Breast epithelium (tissue), 4 donors: Measurements from ENCODE around the gene PDE6A. TPM values are rescaled to one million over a fixed set of nuclear protein-coding genes. Genes with fewer than 3 reads are reported as not detected.

ENCODE experiments used
- DNase-seq, 2 donors: peaks; one replicate each; pipeline ENCODE4 v3.0.0-alpha.2; 2019; ENCODE audit warnings: low spot score in 2 of 2
- H3K27ac ChIP-seq, 2 donors: fragments of 200-600 bp; sonication (generic) in 1 of 2; one replicate each; pipeline ENCODE4 v1.5.1; 2016 to 2019; ENCODE audit warnings: mild to moderate bottlenecking in 1 of 2
- H3K27me3 ChIP-seq, 2 donors: fragments of 200-600 bp; sonication (generic) in 1 of 2; one replicate each; pipeline versions ENCODE4 v1.5.1 to v1.6.0; 2017 to 2019; ENCODE audit warnings: control low read depth in 1 of 2, mild to moderate bottlenecking in 1 of 2
- H3K36me3 ChIP-seq: fragments of 200-600 bp; one replicate; pipeline ENCODE4 v1.5.1; 2019
- H3K4me1 ChIP-seq, 2 donors: fragments of 200-600 bp; sonication (generic); one replicate each; pipeline ENCODE4 v1.5.1; 2016 to 2019; ENCODE audit warnings: control low read depth in 1 of 2
- H3K4me3 ChIP-seq, 3 donors: fragments of 200-600 bp; sonication (generic); 1 replicate in 2 of 3; 2 replicates in 1 of 3; pipeline ENCODE4 v1.5.1; 2016 to 2019; ENCODE audit warnings: mild to moderate bottlenecking in 3 of 3, moderate library complexity in 2 of 3
- H3K9me3 ChIP-seq, 2 donors: fragments of 200-600 bp; sonication (generic) in 1 of 2; one replicate each; pipeline ENCODE4 v1.5.1; 2016 to 2019; ENCODE audit warnings: control low read depth in 1 of 2
- CTCF ChIP-seq, 3 donors: fragments of 450-650 bp; IDR thresholded peaks; one replicate each; pipeline ENCODE4 v1.5.1; 2016 to 2017; ENCODE audit warnings: antibody characterized with exemption in 3 of 3, mild to moderate bottlenecking in 3 of 3, moderate library complexity in 3 of 3
- POLR2A ChIP-seq: fragments of 450-650 bp; IDR thresholded peaks from one replicate; pipeline ENCODE4 v1.6.1; 2016; ENCODE audit warnings: antibody characterized with exemption, mild to moderate bottlenecking, moderate library complexity
- POLR2AphosphoS5 ChIP-seq, 3 donors: sonication (generic); formaldehyde crosslinking; IDR thresholded peaks; one replicate each; pipeline ENCODE4 v1.6.1; 2017; ENCODE audit warnings: antibody characterized with exemption in 3 of 3
- intact Hi-C: fragments of 100-400 bp; cut with DNase I; formaldehyde crosslinking; loops from one replicate; pipeline ENCODE4 v1.15.1; 2023; ENCODE audit warnings: low total_unique reads
- total RNA-seq, 3 donors: library from RNA; depleted of rRNA; stranded (reverse); fragments of >200 nt; gene quantifications; one replicate each; pipeline ENCODE4 v1.1.0, GENCODE V29; 2016

PDE6A gene
- total RNA-seq, 3 donors from 2014 or later = under 0.01 to 0.15 TPM; not detected in 1

- TF ChIP-seq POLR2A (no peak), CTCF (IDR thresholded peaks at IDR 0.05) (no peak), POLR2AphosphoS5 (IDR thresholded peaks at IDR 0.05) (no peak)
- intact Hi-C loops = no loop called here
- no peaks in the 10 kb centered on the region for H3K36me3 ChIP-seq
Observed at GRCh38 chr5:149840226-149840825, 104.3 kb downstream of the PDE6A start.

GRCh38 chr5:149839761-149840160 lies 104.8 kb downstream of the PDE6A start:
- intact Hi-C loops = loop anchor here (5.0 to 10.0 kb wide), 2 partner anchors 145 to 882 kb away; no protein-coding TSS in a partner anchor
- Histone ChIP-seq H3K36me3 (no peaks in the 10 kb centered on the region), H3K27ac (no peak overlapping the region), H3K27me3 (no peaks in the 10 kb centered on the region), H3K4me3 (no peak overlapping the region), H3K4me1 (no peaks in the 10 kb centered on the region), H3K9me3 (no peaks in the 10 kb centered on the region)
- TF ChIP-seq POLR2AphosphoS5 (IDR thresholded peaks at IDR 0.05) = no peak
- TF ChIP-seq POLR2A = no peak
- no peak for TF ChIP-seq CTCF (IDR thresholded peaks at IDR 0.05)
- no peak for DNase-seq

More at GRCh38 chr5:149840226-149840825, 104.3 kb downstream of the PDE6A start:
- no peak for DNase-seq
- H3K27me3 ChIP-seq = no peaks in the 10 kb centered on the region
- no peak overlapping the region for H3K27ac ChIP-seq
- no peak overlapping the region for H3K4me3 ChIP-seq
- H3K4me1 ChIP-seq = no peaks in the 10 kb centered on the region
- H3K9me3 ChIP-seq = no peaks in the 10 kb centered on the region

- H3K4me3 ChIP-seq = no peak overlapping the region
- intact Hi-C loops = loop anchor here (5.0 to 10.0 kb wide), 2 partner anchors 146 to 882 kb away; no protein-coding TSS in a partner anchor
- no peak overlapping the region for H3K27ac ChIP-seq
Observed at GRCh38 chr5:149838881-149839739, 105.5 kb downstream of the PDE6A start.

GRCh38 chr5:149837680-149838269 lies 106.8 kb downstream of the PDE6A start:
- no peak for TF ChIP-seq POLR2A
- peak in 2 of 3 donors; percentile 41 to 73 for TF ChIP-seq CTCF (IDR thresholded peaks at IDR 0.05)
- TF ChIP-seq POLR2AphosphoS5 (IDR thresholded peaks at IDR 0.05) = no peak
- DNase-seq = peak; percentile 53 to 68
- Histone ChIP-seq H3K4me1 (no peaks in the 10 kb centered on the region), H3K9me3 (no peaks in the 10 kb centered on the region), H3K27me3 (no peaks in the 10 kb centered on the region), H3K36me3 (no peaks in the 10 kb centered on the region), H3K4me3 (no peak overlapping the region), H3K27ac (no peak overlapping the region)
- intact Hi-C loops = loop anchor here (5.0 to 10.0 kb wide), 2 partner anchors 147 to 880 kb away; no protein-coding TSS in a partner anchor

More at GRCh38 chr5:149838881-149839739, 105.5 kb downstream of the PDE6A start:
- no peaks in the 10 kb centered on the region for H3K36me3 ChIP-seq
- no peaks in the 10 kb centered on the region for H3K4me1 ChIP-seq
- DNase-seq = no peak
- no peaks in the 10 kb centered on the region for H3K9me3 ChIP-seq
- TF ChIP-seq POLR2A (no peak), POLR2AphosphoS5 (IDR thresholded peaks at IDR 0.05) (no peak), CTCF (IDR thresholded peaks at IDR 0.05) (no peak)
- H3K27me3 ChIP-seq = no peaks in the 10 kb centered on the region
